Measurements from ENCODE around the gene NALCN.

- TF ChIP-seq EP300 (IDR thresholded peaks at IDR 0.05) (no peak), POLR2A (IDR thresholded peaks at IDR 0.05) (no peak)
Measured at GRCh38 chr13:101390461-101390860, 25.8 kb downstream of the NALCN start.

Data from gastroesophageal sphincter (tissue), 2 donors.